ENCODE measurements around the gene ATL1. TPM values are rescaled to one million over a fixed set of nuclear protein-coding genes. Genes with fewer than 3 reads are reported as not detected.

The ATL1 gene
- total and polyA plus RNA-seq, 2 of the 8 experiments (the other 6 are each of a cell fraction or from before 2014, with no cell fraction given) = 4.0 to 5.9 TPM

- Histone ChIP-seq H3K4me1 (replicated peaks in 1 of 4; ENCODE audit: control insufficient read depth in 3 of 4, insufficient read depth in 4 of 4, low read length in 3 of 4) (peaks cover 0 to 6% (median 0%) of the 10 kb centered on the region in 4 experiments; a peak in 2 of 7 replicates), H4K8ac (ENCODE audit: extremely low read depth, insufficient read depth, low read length) (no peak overlapping the region), H2BK5ac (ENCODE audit: low read depth, low read length) (no peak overlapping the region), H2AK5ac (ENCODE audit: low read depth, low read length) (no peak overlapping the region), H4K91ac (replicated peaks; ENCODE audit: insufficient read length, low read length) (no peak overlapping the region), H2AFZ (ENCODE audit: low read length) (no peak overlapping the region), H3K9ac (replicated peaks in 1 of 4; ENCODE audit: extremely low read depth in 1 of 4, low read depth in 3 of 4, low read length in 3 of 4) (no peak overlapping the region), H2BK120ac (replicated peaks; ENCODE audit: low read depth, low read length) (no peak overlapping the region), H2BK20ac (ENCODE audit: low read length) (no peak overlapping the region), H2BK12ac (ENCODE audit: low read depth, low read length) (no peak overlapping the region), H3K4me3 (ENCODE audit: extremely low read depth in 1 of 4, insufficient read depth in 2 of 4, low read depth in 3 of 4, low read length in 4 of 4) (no peak overlapping the region; a peak in 1 of 8 replicates), H3K36me3 (ENCODE audit: control insufficient read depth in 2 of 4, insufficient read depth in 4 of 4, low read length in 3 of 4) (no peaks in the 10 kb centered on the region), H3K56ac (replicated peaks; ENCODE audit: insufficient read length, low read depth, low read length) (no peak overlapping the region), H3K18ac (ENCODE audit: extremely low read depth, low read length) (no peak overlapping the region), H3K79me1 (ENCODE audit: low read depth, low read length) (no peaks in the 10 kb centered on the region), H3K9me3 (ENCODE audit: insufficient read depth in 2 of 2, low read depth in 1 of 2, low read length in 1 of 2) (no peaks in the 10 kb centered on the region), H3K23ac (ENCODE audit: insufficient read length) (no peak overlapping the region), H3K23me2 (ENCODE audit: low read depth, low read length) (no peaks in the 10 kb centered on the region; the same call in 1 of the 2 replicates), H4K5ac (ENCODE audit: insufficient read length, low read depth, low read length) (peak overlapping the region; percentile 77), H3K27me3 (replicated peaks in 1 of 4; ENCODE audit: control insufficient read depth in 3 of 4, extremely low read depth in 1 of 4, insufficient read depth in 3 of 4, low read length in 3 of 4) (no peaks in the 10 kb centered on the region), H2BK15ac (ENCODE audit: low read length) (no peak overlapping the region), H3K4ac (replicated peaks; ENCODE audit: insufficient read length, low read depth, low read length) (no peak overlapping the region), H4K20me1 (replicated peaks in 1 of 2; ENCODE audit: control insufficient read depth in 1 of 2, insufficient read depth in 2 of 2, low read length in 2 of 2) (no peaks in the 10 kb centered on the region), H3K79me2 (ENCODE audit: control insufficient read depth in 1 of 2, insufficient read depth in 2 of 2, low read length in 2 of 2) (no peaks in the 10 kb centered on the region), H3K4me2 (ENCODE audit: insufficient read depth in 1 of 2, low read depth in 2 of 2, low read length in 2 of 2) (no peak overlapping the region), H3K27ac (ENCODE audit: low read depth, low read length) (no peak overlapping the region), H3K14ac (ENCODE audit: insufficient read length) (no peak overlapping the region)
- CTCF ChIA-PET (ENCODE audit: partially characterized antibody) = interaction anchor here (0.6 to 7.0 kb wide), 16 partner anchors 8 to 351 kb away, joined by 3 to 65 read pairs (median 4); no protein-coding TSS in a partner anchor
- POLR2A ChIA-PET (ENCODE audit: partially characterized antibody) = no interaction called here
- no peak for DNase-seq (ENCODE audit: low read depth in 1 of 2, low spot score in 2 of 2)
- FAIRE-seq = peak; percentile 68
- no peak for TF ChIP-seq ZNF274 (IDR thresholded peaks at IDR 0.05; ENCODE audit: borderline replicate concordance, extremely low read depth, low read length)
- TF ChIP-seq RAD21 (IDR thresholded peaks at IDR 0.05 in 1 of 2, conservative IDR thresholded peaks at IDR 0.05 in 1 of 2; ENCODE audit: low read depth in 2 of 2, low read length in 2 of 2) = peak; percentile 69 to 70
- TF ChIP-seq TAF1 (IDR thresholded peaks at IDR 0.05; ENCODE audit: low read depth, low read length) = no peak
- no peak for TF ChIP-seq POU5F1 (IDR thresholded peaks at IDR 0.05; ENCODE audit: low read depth, low read length)
- 0 out of 2 replicates have a peak, but pooled peaks have one; percentile 14 for TF ChIP-seq MAFK (IDR thresholded peaks at IDR 0.05; ENCODE audit: low read depth, low read length)
- peak; percentile 21; the same call in 1 of the 2 replicates for TF ChIP-seq JUND (IDR thresholded peaks at IDR 0.05; ENCODE audit: low read length)
- no peak for TF ChIP-seq RBBP5 (IDR thresholded peaks at IDR 0.05; ENCODE audit: borderline replicate concordance, low read depth, low read length)
- TF ChIP-seq CTCF (IDR thresholded peaks at IDR 0.05; ENCODE audit: control extremely low read depth in 1 of 3, insufficient read depth in 1 of 3, low read depth in 1 of 3, low read length in 3 of 3) = peak in 2 of 3 experiments; percentile 45 to 47; a peak in 2 of 4 replicates
- TF ChIP-seq TAF7 (optimal IDR thresholded peaks at IDR 0.05; ENCODE audit: borderline replicate concordance, low read depth, low read length) = no peak
- WGBS, 2 experiments (ENCODE audit: extremely low coverage in 1 of 2, insufficient coverage in 1 of 2, insufficient read length in 1 of 2, insufficient replicate concordance in 2 of 2, low coverage in 1 of 2, low lambda C conversion rate in 2 of 2, missing lambda C conversion rate in 1 of 2) = 44% methylated on average over 4 of the region's 4 CpGs; no CpG with 5 or more reads in 1 of the 2 experiments
Measured at GRCh38 chr14:50599700-50600444, 39.9 kb downstream of the ATL1 start.

Measured in H1 (cell line).